Measurements from ENCODE around the gene ESPL1.
"Not testable (repeated sequence)": the region's sequence is repeated elsewhere in the genome, so short reads cannot be mapped to it uniquely, and the experiment has no call there.

The ESPL1 gene

GRCh38 chr12:53302903-53303302 lies 34.8 kb downstream of the ESPL1 start:
- no peak for DNase-seq

GRCh38 chr12:53306826-53307225 lies 38.7 kb downstream of the ESPL1 start:
- DNase-seq: no peak

- no peak for DNase-seq
Observed at GRCh38 chr12:53308276-53308675, 40.2 kb downstream of the ESPL1 start.

- DNase-seq: peak; percentile 24 to 46
Observed at GRCh38 chr12:53313996-53314395, 45.9 kb downstream of the ESPL1 start.

DNA sequence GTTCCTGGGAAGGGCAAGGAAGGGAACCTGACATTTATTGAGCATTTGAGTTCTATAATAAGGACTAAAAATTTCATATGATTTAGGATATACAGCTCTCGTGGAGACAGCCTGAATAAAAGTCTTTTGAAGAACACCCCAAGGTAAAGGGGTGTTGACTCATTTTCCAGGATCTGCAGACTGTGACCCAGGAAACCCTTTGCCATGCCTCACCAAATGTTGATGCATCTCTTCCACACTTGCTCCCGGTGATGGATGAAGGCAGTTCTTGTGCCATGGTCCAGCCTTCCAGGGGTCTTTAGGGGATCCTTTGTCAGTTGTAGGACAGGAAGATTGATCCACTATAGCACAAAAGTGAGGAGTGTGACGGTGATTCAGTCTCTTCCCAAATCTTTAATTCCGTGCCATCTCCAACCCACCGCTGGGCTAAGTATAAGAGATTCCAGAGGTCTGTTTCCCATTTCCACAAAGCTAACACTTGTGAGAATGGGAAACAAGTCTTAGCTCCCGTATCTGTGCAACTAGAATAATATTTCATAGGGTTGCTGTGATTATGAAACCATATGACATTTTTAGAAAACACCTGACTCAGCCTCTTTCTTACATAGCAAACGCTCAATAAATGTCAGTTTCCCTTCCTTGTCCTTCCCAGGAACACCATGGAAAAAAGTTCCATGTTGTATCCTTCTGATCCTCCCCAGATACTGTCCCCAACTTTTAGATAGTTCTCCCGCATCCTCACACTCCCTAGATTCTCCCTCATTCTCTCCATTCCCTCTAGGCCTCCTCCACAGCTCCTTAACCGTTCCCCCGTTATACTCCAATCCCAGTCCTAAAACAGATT lies 52.5 kb downstream of the ESPL1 start:
- DNase-seq: no peak

GRCh38 chr12:53324113-53324778 lies 56.1 kb downstream of the ESPL1 start:
- DNase-seq: peak; percentile 62 to 63

- DNase-seq: peak; percentile 56 to 76
Observed at GRCh38 chr12:53324779-53325510, 56.8 kb downstream of the ESPL1 start.

DNA sequence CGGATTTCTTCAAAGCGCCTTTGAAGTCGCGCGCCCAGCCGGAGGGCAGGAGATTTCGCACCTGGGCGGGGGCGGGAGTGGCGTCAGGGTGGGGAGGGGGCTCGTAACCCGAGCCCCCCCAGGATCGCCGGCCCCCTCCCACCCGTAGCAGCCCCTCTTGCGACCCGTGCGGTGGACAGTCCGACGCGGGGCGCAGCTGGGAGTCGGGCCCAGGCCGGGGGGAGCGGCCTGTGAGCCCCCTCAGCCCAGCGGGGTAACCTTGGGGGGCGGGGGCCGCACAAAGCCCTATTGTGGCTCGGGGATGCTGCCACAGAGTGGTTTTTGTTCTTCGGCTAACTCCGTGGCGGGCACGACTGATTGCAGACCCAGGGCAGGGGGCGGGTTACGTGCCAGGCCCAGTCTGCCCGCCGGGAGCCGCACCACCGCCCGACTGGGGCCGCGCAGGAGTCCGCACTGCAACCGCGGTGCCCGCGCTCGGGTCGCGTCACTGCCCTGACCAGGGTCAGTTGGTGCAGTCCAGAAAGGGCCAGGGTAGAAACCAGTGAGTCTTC lies 57.5 kb downstream of the ESPL1 start:
- DNase-seq: no peak

- no peak for DNase-seq
Observed at GRCh38 chr12:53326460-53327185, 58.5 kb downstream of the ESPL1 start.

- DNase-seq: peak; percentile 11 to 30
Observed at GRCh38 chr12:53327435-53328042, 59.4 kb downstream of the ESPL1 start.

DNA sequence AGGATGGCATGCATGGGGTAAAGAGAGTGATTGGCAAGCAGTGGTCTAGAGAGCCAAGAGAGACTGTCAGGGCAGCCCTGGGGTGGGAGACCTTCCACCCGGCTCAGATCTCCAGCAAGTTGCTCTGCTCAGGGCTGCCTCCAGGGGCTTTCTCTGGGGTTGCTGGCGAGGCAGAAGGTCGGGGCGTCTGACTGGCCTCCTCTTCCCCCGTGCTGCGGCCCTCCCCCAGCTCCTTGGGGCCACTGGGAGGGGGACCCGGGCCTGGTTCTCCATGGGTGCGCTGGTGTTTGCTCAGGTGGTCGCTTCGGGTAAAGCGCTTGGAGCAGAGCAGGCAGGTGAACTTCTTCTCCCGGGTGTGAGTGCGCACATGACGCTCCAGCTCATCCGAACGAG lies 59.9 kb downstream of the ESPL1 start:
- no peak for DNase-seq

- DNase-seq: no peak
Observed at GRCh38 chr12:53330671-53331070, 62.6 kb downstream of the ESPL1 start.

- DNase-seq: not testable (repeated sequence)
Observed at GRCh38 chr12:53332339-53332738, 64.2 kb downstream of the ESPL1 start.

DNA sequence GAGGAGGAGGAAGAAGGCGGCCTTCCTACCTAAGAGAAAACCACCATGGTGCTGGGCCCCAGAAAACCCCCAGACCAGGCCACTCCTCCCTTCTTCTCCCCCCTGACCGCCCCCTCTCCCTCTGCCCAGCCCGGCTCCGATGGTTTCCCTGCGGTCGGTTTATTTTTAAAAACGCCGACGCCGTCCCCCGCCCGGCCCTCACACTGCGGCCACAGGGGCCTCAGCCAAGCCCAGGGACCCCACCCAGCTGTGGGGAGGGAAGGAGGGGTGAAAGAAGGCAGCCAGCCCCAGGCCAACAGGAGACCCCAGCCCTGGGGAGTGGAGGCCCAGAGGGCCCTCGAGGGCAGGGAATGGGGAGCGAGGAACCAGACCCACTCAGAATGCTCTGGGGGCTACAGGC lies 64.6 kb downstream of the ESPL1 start:
- no peak for DNase-seq

DNA sequence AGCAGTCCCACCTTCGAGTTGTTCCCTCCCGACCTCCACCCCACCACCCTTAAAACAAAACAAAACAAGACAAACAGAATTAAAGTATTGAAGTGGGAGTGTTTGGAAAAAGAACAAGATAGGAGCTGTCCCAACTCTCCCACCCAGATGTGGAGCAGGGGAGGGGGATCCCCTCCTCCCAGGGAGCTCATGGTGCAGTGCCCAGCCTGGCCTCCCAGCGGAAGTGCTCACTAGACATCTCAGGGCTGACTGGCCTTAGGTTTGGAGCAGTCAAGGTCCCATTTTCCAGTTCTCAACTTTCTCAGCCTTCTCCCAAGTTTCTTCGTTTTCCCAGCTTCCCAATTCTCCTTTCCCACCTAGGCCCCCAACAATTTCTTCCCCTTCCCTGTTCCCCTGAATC lies 65.2 kb downstream of the ESPL1 start:
- no peak for DNase-seq

- no peak for DNase-seq
Observed at GRCh38 chr12:53333845-53334244, 65.7 kb downstream of the ESPL1 start.

DNA sequence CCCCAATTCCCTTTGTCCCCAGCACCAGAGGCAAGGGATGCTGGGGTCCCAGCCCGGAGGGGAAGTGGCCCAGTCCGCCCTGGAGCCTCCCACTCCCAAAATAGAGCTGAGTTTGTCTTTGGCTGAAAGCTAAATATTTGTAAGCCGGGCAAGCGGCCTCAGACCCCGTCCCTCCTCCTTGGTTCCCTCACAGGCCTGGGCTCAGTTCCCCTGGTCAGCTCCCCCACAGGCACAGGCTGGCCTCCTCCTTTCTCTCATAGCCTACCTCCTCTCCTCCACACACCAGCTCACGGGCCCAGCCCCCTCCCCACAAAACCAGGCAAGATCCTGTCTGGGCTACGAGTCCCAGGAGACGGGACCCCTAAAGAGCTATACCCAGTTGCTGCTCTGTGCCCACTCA lies 66.7 kb downstream of the ESPL1 start:
- DNase-seq: no peak

DNA sequence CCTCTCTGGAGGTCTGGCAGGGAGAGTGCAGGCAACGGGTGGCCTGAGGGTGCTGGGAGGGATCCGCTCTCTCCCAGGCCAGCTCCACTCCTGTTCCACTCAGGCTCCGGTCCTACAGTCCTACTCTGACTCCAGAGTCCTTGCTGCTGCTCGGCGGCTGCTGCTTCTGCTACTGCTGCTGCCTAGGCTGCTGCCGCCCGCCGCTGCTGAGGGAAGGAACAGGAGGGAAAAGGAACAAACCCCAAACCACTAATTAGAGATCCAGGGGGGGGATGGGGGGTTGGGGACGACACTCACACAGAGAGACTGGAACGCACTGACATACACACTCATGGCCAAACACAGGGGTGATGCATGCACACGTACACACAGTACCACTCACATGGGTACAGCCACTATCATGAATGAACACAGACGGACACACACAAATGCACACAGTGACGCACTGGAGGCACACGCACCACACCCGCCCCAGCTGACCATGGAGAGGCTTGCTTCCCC lies 68.1 kb downstream of the ESPL1 start, which contains the start of gene SP7:
Gene SP7 (minus strand): TSS at position 174 of the 501 bp plus-strand sequence. CDS start 708 bp downstream, outside the sequence.
- peak in 1 of 2 experiments; percentile 41 for DNase-seq

GRCh38 chr12:53338017-53338416 lies 69.9 kb downstream of the ESPL1 start:
- no peak for DNase-seq

- no peak for DNase-seq
Observed at GRCh38 chr12:53338916-53339315, 70.8 kb downstream of the ESPL1 start.

- DNase-seq: no peak
Observed at GRCh38 chr12:53340398-53340797, 72.3 kb downstream of the ESPL1 start.
